NK-92 treated with Interleukin-12 subunit alpha and Interleukin-12 subunit beta, amount 100 ng/mL, for 24 hours (cell line): Measurements from ENCODE around the gene MRTO4.
A peak's percentile ranks its signal among the peaks of the same experiment; 100 is the strongest.
"Not testable (repeated sequence)": the region's sequence is repeated elsewhere in the genome, so short reads cannot be mapped to it uniquely, and the experiment has no call there.

Experiments used
- DNase-seq: peaks from one replicate; lab custom pipeline; 2025; lab: John Stamatoyannopoulos, UW

The MRTO4 gene

GRCh38 chr1:19251305-19252196, at the start of gene MRTO4, which contains the start of gene EMC1:
Gene MRTO4 (plus strand): TSS chr1:19251805. CDS start chr1:19251836, 31 bp downstream.
Gene EMC1 (minus strand): TSS chr1:19251524. CDS start chr1:19251509, 15 bp downstream.
- peak; percentile 87 for DNase-seq

GRCh38 chr1:19202396-19202795, 49.2 kb upstream of the MRTO4 start:
- DNase-seq, result no peak

- DNase-seq, result no peak
These were observed 48.2 kb upstream of the MRTO4 start for GRCh38 chr1:19203440-19203839.

GRCh38 chr1:19204446-19205266, 46.9 kb upstream of the MRTO4 start:
- DNase-seq, result no peak

GRCh38 chr1:19205403-19205802, 46.2 kb upstream of the MRTO4 start:
- DNase-seq, result no peak

GRCh38 chr1:19205845-19206244, 45.8 kb upstream of the MRTO4 start:
- DNase-seq, result no peak

- DNase-seq, result no peak
These were observed 44.7 kb upstream of the MRTO4 start for GRCh38 chr1:19206947-19207346.

GRCh38 chr1:19208710-19209438, 42.7 kb upstream of the MRTO4 start:
- DNase-seq, result no peak

- DNase-seq, result peak; percentile 54
These were observed 42.1 kb upstream of the MRTO4 start for GRCh38 chr1:19209439-19209989.

GRCh38 chr1:19209990-19210771, 41.4 kb upstream of the MRTO4 start, which contains the start of gene UBR4:
Gene UBR4 (minus strand): TSS chr1:19210266. CDS start chr1:19210248, 18 bp downstream.
- DNase-seq, result peak; percentile 97

- no peak for DNase-seq
These were observed 40.6 kb upstream of the MRTO4 start for GRCh38 chr1:19210772-19211549.

GRCh38 chr1:19212167-19212566, 39.4 kb upstream of the MRTO4 start:
- DNase-seq, result no peak

GRCh38 chr1:19213580-19213979, 38.0 kb upstream of the MRTO4 start:
- no peak for DNase-seq

GRCh38 chr1:19216585-19216984, 35.0 kb upstream of the MRTO4 start:
- not testable (repeated sequence) for DNase-seq

- no peak for DNase-seq
These were observed 32.2 kb upstream of the MRTO4 start for GRCh38 chr1:19219451-19219850.

GRCh38 chr1:19220080-19220846, 31.3 kb upstream of the MRTO4 start:
- DNase-seq, result no peak

- no peak for DNase-seq
These were observed 30.6 kb upstream of the MRTO4 start for GRCh38 chr1:19220991-19221390.

- no peak for DNase-seq
These were observed 29.0 kb upstream of the MRTO4 start for GRCh38 chr1:19222573-19222972.
